ENCODE measurements around the gene SLC25A41.
"Not testable (repeated sequence)": the region's sequence is repeated elsewhere in the genome, so short reads cannot be mapped to it uniquely, and the experiment has no call there.

The SLC25A41 gene

DNA sequence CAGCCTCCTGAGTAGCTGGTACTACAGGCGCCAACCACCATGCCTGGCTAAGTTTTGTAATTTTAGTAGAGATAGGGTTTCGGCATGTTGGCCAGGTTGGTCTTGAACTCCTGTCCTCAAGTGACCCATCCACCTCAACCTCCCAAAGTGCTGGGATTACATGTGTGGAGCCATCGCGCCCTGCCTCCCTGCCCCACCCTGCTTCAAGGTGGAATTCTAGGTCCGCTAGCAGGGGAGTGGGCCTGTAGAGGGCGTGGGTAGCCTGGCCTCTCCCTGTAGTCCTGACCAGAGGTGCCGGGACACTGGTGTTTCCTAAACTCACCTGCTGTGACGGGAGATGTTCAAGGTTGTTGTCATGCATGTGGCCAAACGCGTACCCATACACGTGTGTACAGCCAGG is 398 bp downstream of the SLC25A41 start:
- TF ChIP-seq FOXM1 (IDR thresholded peaks at IDR 0.05; ENCODE audit: borderline replicate concordance) = no peak
- no peak for TF ChIP-seq BHLHE40 (IDR thresholded peaks at IDR 0.05; ENCODE audit: borderline replicate concordance)
- TF ChIP-seq L3MBTL2 (conservative IDR thresholded peaks at IDR 0.05) = no peak
- TF ChIP-seq FOXA1 (IDR thresholded peaks at IDR 0.05) = no peak
- no peak for TF ChIP-seq ARNT (IDR thresholded peaks at IDR 0.05)
- no peak for TF ChIP-seq ELF4 (IDR thresholded peaks at IDR 0.05)
- TF ChIP-seq TARDBP (IDR thresholded peaks at IDR 0.05) = no peak
- TF ChIP-seq NFRKB (IDR thresholded peaks at IDR 0.05) = no peak
- no peak for TF ChIP-seq ZNF384 (IDR thresholded peaks at IDR 0.05)
- no peak for TF ChIP-seq SUZ12 (IDR thresholded peaks at IDR 0.05)
- TF ChIP-seq LEF1 (IDR thresholded peaks at IDR 0.05; ENCODE audit: borderline replicate concordance) = no peak
- TF ChIP-seq HDGF (IDR thresholded peaks at IDR 0.05; ENCODE audit: borderline replicate concordance) = no peak
- no peak for TF ChIP-seq FOXK2 (IDR thresholded peaks at IDR 0.05)
- no peak for DNase-seq (ENCODE audit: extremely low spot score)
- CTCF ChIA-PET = no interaction called here
- POLR2A ChIA-PET = interaction anchor here (1.3 kb wide), 1 partner anchor 8 kb away, joined by 3 read pairs; the partner anchor contains the start of gene KHSRP

DNA sequence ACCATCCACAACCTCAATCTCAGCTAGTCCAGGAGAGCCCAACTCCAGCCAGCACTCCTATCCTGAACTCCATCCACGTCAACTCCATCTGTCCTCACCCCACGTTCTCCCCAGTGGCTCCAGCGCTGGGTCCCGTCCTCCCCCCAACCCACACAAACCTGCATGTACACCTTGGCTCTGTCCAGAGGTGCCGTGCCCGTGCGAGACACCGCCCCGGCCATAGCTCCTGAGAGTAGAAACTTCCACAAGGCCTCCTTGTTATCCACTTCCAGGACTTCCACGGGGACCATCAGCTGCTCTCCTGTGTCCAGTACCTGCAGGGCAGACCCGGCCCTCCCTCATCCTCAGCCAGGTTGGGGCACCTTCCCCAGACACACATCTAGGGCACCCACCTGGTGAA is 1.7 kb downstream of the SLC25A41 start:
- ChIA-PET CTCF (no interaction called here), POLR2A (no interaction called here)
- no peak for DNase-seq (ENCODE audit: extremely low spot score)
- TF ChIP-seq NFRKB (IDR thresholded peaks at IDR 0.05) = no peak
- no peak for TF ChIP-seq L3MBTL2 (conservative IDR thresholded peaks at IDR 0.05)
- TF ChIP-seq HDGF (IDR thresholded peaks at IDR 0.05; ENCODE audit: borderline replicate concordance) = no peak
- no peak for TF ChIP-seq FOXM1 (IDR thresholded peaks at IDR 0.05; ENCODE audit: borderline replicate concordance)
- TF ChIP-seq ZNF384 (IDR thresholded peaks at IDR 0.05) = no peak
- TF ChIP-seq PKNOX1 (IDR thresholded peaks at IDR 0.05) = no peak
- TF ChIP-seq FOXK2 (IDR thresholded peaks at IDR 0.05) = no peak
- TF ChIP-seq FOXA1 (IDR thresholded peaks at IDR 0.05) = no peak
- no peak for TF ChIP-seq BHLHE40 (IDR thresholded peaks at IDR 0.05; ENCODE audit: borderline replicate concordance)
- TF ChIP-seq TARDBP (IDR thresholded peaks at IDR 0.05) = no peak
- no peak for TF ChIP-seq SUZ12 (IDR thresholded peaks at IDR 0.05)

- CTCF ChIA-PET = no interaction called here
- DNase-seq (ENCODE audit: extremely low spot score) = no peak
Observed at GRCh38 chr19:6429419-6430221, 3.9 kb downstream of the SLC25A41 start.

DNA sequence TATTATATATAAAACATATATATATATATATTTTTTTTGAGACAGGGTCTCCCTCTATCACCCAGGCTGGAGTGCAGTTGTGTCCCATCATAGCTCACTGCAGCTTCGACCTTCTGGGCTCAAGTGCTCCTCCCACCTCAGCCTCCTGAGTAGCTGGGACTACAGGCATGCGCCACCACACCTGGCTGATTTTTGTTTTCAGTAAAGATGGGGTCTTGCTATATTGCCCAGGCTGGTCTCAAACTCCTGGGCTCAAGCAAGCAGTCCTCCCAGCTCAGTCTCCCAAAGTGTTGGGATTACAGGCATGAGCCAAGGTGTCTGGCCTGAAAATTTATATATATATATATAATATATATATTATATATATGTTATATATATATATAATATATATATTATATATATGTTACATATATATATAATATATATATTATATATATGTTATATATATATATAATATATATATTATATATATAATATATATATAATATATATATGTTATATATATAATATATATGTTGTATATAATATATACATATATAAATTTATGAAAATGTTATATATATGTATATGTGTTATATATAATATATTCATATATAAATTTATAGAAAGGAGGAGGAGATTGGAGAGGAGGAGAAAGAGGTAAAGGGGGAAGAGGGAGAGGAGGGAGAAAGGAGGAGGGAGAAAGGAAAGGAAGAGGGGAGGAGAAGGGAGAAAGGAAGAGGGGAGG is 4.7 kb downstream of the SLC25A41 start:
- CTCF ChIA-PET; POLR2A ChIA-PET; DNase-seq (ENCODE audit: extremely low spot score): not testable (repeated sequence)

More at GRCh38 chr19:6429419-6430221, 3.9 kb downstream of the SLC25A41 start:
- POLR2A ChIA-PET = no interaction called here
- TF ChIP-seq CTBP1 (IDR thresholded peaks at IDR 0.05; ENCODE audit: borderline replicate concordance) (no peak), L3MBTL2 (conservative IDR thresholded peaks at IDR 0.05) (no peak), ARNT (IDR thresholded peaks at IDR 0.05) (no peak), TARDBP (IDR thresholded peaks at IDR 0.05) (no peak), SUZ12 (IDR thresholded peaks at IDR 0.05) (no peak), LEF1 (IDR thresholded peaks at IDR 0.05; ENCODE audit: borderline replicate concordance) (no peak), FOXA1 (IDR thresholded peaks at IDR 0.05) (no peak), ZNF384 (IDR thresholded peaks at IDR 0.05) (no peak), FOXK2 (IDR thresholded peaks at IDR 0.05) (no peak), SP1 (IDR thresholded peaks at IDR 0.05) (no peak), PKNOX1 (IDR thresholded peaks at IDR 0.05) (no peak), FOXM1 (IDR thresholded peaks at IDR 0.05; ENCODE audit: borderline replicate concordance) (no peak)

- POLR2A ChIA-PET = no interaction called here
- CTCF ChIA-PET = no interaction called here
Observed at GRCh38 chr19:6427131-6427530, 6.4 kb downstream of the SLC25A41 start.

GRCh38 chr19:6425732-6426620 is 7.6 kb downstream of the SLC25A41 start:
- ChIA-PET POLR2A (interaction anchor here (0.8 to 2.4 kb wide), 9 partner anchors 10 to 65 kb away, joined by 3 to 14 read pairs (median 6); partner anchors contain the start of genes ALKBH7, CLPP, GTF2F1 and SLC25A23), CTCF (interaction anchor here (0.6 kb wide), 1 partner anchor 374 kb away, joined by 3 read pairs; no protein-coding TSS in a partner anchor)
- no peak for DNase-seq (ENCODE audit: extremely low spot score)
- no peak for TF ChIP-seq FOXK2 (IDR thresholded peaks at IDR 0.05)
- TF ChIP-seq L3MBTL2 (conservative IDR thresholded peaks at IDR 0.05) = peak; percentile 52

More at GRCh38 chr19:6427131-6427530, 6.4 kb downstream of the SLC25A41 start:
- TF ChIP-seq LEF1 (IDR thresholded peaks at IDR 0.05; ENCODE audit: borderline replicate concordance) (no peak), L3MBTL2 (conservative IDR thresholded peaks at IDR 0.05) (no peak), CTBP1 (IDR thresholded peaks at IDR 0.05; ENCODE audit: borderline replicate concordance) (no peak), ZNF384 (IDR thresholded peaks at IDR 0.05) (no peak), NFRKB (IDR thresholded peaks at IDR 0.05) (no peak), HDGF (IDR thresholded peaks at IDR 0.05; ENCODE audit: borderline replicate concordance) (no peak), SUZ12 (IDR thresholded peaks at IDR 0.05) (no peak), FOXM1 (IDR thresholded peaks at IDR 0.05; ENCODE audit: borderline replicate concordance) (no peak)
- no peak for DNase-seq (ENCODE audit: extremely low spot score)
